Measurements from ENCODE around the gene TBCD.
"Not testable (repeated sequence)": the region's sequence is repeated elsewhere in the genome, so short reads cannot be mapped to it uniquely, and the experiment has no call there.

TBCD gene

DNA sequence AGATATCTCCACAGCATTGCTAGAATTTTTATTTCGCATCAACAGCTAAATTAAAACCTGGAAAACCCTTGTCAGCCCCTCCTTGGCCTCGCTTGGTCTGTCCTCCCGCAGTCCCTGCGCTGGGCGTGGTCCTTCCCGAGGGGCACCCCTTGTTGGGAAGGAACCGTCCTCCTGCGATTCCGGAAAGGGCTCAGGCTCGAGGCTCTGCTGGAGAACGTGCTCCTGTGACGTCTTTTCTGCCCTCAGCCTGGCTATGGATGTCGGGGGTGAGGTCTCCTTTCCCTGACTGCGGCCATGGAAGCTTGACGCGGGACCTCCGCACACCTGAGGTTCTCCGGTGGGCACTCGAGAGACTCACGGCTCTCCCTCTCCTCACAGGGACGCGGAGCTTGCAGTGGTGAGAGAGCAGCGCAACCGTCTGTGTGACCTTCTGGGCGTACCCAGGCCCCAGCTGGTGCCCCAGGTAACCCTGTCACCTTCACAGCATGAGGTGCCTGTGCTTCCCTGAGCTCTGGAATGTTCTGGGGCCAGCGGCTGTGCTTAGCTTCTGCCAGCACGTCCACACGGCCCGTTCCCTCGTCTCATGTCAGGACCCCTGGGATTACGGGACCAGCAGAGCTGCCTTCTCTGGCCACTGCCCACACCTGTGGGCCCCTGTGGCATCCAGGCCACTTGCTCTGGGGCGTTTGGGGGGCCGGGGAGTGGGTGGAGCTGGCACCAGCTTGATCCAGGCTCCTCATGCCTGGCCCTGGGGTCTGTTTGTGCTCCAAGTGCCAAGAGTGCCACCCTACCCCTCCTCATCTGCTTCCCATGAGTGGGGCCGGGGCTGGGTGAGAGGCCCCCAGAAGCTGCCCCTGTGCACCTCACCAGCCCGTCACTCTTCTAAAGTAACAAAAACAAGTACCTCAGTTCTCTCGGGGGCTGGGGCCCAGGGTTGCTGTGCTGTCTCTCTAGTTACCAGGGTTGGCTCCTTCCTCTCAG is 189.4 kb downstream of the TBCD start:
- DNase-seq, result no peak

GRCh38 chr17:82942166-82943130 is 190.6 kb downstream of the TBCD start:
- DNase-seq, result no peak

GRCh38 chr17:82943339-82943738 is 191.5 kb downstream of the TBCD start:
- DNase-seq, result no peak

- no peak for DNase-seq
Observed at GRCh38 chr17:82943751-82944150, 191.9 kb downstream of the TBCD start.

GRCh38 chr17:82944990-82945389 is 193.1 kb downstream of the TBCD start:
- no peak for DNase-seq

DNA sequence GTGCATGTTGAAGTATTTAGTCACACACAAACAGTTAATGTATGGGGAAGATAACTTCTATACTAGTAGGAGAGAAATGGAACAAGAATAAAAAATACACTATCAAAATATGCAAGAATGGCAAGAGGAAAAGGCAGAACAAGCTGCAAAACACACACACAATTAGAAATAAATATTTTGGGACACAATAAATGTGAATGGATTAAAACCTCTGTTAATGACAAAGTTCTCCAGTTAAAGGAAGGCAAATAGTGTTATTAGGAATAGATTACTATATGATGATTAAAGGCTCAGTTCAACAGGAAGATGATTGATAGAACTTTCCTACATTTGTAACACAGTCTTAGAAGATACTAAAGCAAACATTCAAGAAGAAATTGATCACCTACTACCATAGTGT is 194.2 kb downstream of the TBCD start:
- no peak for DNase-seq

DNA sequence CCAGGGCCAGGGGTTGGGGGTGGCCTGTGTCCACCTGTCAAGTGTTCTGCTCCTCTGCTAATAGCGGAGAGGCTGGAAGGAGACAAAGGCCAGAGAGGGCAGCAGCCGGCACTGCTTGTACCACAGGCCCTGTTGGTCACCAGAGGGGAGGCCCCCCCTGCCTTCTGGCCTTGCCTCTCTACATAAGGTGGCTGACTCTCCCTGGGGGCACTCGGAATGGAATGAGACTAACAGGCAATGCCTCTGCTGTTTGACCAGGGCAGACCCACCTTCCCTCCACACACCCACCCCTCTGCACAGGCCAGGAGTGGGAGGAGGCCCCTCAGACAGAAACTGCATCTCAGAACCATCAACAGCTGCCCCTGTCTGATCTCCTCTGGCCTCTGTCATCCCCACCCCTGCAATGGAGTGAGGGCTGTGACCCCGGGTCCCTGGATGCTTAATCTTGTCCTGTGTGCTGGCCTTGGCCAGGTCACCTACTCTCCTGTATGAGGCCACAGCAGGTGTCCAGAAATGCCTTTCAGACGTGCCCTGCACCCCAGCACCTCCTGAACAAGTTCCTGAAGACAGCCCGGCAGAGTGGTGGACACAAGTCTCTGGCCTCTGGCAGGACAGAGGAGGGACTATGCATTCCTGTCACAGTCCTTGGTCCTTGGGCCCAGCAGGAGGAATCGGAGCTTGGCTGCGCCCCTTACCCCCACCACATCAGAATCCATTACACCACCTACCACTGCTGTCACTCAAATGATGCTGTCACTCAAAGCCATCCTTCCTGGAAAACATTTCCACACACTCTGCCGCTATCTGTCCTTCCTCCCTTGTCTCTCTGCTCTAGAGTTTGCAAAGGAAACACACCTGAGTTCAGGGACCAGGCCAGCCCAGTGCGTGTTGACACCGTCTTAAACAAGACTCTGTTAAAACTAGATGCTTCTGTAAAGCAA is 195.5 kb downstream of the TBCD start:
- DNase-seq, result no peak

DNA sequence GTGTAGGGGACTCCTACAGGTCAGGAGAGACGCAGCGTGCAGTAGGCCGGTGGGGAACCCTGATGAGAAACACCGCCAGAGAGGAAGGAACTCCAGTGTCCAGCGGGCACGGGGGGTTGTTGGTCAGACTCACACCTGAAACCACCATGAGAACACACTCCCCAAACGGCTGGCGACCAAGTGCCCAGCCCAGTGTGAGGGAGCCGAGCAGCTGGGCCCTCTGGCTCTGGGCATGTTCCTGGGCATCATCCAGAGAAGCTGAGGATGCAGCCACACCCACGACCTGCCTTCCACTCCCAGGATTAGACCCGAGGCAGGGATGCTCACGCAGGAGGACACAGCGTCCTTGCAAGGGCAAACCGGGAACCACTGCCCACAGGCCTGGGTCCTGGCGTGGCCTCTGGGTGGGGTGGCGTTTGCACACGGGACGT is 196.2 kb downstream of the TBCD start:
- DNase-seq, result no peak

DNA sequence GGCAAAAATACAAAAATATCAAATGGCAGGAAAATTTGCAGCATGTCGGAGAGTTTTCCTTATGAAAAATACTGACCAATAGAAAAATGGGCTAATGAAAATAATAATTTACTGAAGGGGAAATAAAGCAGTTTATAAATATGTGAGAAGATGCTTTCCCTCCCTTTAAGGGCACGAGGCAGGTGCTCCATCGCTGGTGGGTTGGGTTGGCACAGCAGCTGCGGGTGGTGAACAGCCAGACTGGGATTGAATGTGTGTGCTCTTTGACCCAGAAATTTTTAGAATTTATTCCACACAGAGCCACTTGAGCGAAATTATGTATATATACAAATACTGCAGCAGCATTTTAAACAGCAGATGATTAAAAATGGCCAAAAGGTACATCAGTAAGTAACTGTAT is 197.1 kb downstream of the TBCD start:
- no peak for DNase-seq

DNA sequence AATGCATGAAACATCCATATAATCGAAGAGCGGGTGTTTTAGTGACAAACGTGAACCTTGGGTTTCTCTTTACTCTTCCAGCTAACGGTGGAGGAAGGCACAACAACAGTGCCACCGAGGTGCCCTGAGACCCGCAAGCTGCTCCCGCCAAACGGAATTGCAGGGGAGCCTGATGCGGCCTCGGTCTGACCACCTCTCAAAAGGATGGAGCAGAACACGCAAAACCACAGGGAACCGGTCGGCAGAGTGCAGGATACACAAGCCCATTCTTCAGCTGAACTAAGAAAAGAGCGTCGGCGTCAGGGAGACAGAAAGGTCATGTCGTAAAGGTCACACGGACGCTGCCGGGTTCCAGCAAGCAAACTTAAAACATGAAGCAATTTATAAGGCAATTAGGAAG is 197.5 kb downstream of the TBCD start:
- no peak for DNase-seq

DNA sequence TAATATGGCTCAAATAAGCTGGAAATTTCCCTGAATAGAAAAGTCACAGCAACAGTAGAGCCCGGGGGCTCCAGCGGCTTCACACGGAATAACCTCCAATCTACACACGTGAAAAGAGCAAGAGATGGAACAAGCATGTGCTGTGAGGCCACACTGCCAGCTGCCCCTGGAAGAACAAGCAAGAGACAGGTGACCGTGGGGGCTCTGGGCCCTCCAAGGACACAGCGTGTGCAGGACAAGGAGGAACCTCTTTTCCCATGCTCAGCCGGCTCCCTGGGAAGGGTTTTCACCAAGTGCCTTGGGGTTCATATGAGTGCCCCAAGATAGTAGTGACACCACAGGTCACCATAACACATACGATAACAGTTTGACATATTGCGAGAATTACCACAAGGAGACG is 198.1 kb downstream of the TBCD start:
- DNase-seq, result no peak

- DNase-seq, result no peak
Observed at GRCh38 chr17:82950525-82951102, 198.7 kb downstream of the TBCD start.

- no peak for DNase-seq
Observed at GRCh38 chr17:82952019-82952418, 200.2 kb downstream of the TBCD start.

DNA sequence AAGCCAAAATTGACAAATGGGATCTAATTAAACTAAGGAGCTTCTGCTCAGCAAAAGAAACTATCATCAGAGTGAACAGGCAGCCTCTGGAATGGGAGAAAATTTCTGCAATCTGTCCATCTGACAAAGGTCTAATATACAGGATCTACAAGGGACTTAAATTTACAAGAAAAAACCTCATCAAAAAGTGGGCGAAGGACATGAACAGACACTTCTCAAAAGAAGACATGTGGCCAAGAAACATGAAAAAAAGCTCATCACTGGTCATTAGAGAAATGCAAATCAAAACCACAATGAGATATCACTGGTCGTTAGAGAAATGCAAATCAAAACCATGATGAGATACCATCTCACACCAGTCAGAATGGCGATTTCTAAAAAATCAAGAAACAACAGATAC is 203.2 kb downstream of the TBCD start:
- DNase-seq, result not testable (repeated sequence)

- not testable (repeated sequence) for DNase-seq
Observed at GRCh38 chr17:82955627-82956026, 203.8 kb downstream of the TBCD start.

DNA sequence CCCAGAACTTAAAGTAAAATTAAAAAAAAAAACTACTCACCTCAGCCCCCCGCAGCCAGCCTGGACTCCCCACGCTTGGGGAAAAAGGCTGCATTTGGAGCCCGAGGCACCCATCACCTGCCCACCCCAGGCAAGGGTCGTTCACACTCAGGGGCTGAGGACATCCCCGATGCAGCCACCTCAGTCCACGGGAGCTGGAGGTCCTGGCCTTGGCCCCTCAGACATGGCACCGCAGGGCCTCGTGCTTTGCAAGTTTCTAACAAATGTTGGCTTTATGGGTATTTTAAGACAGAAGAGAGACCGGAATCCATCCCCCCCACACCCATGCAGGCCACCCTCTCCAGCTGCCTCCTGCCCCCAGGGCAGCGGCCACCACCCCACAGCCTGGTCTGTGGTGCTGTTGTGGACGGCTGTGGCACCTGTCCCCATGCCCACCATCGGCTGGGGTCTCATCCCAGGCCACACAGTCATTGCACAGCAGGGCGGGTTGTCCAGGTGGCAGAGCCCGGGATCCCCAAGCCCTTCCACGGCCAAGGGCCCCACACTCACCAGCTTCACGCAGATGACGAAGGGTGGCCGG is 204.4 kb downstream of the TBCD start:
- DNase-seq, result no peak

- no peak for DNase-seq
Observed at GRCh38 chr17:82956726-82957468, 205.0 kb downstream of the TBCD start.

DNA sequence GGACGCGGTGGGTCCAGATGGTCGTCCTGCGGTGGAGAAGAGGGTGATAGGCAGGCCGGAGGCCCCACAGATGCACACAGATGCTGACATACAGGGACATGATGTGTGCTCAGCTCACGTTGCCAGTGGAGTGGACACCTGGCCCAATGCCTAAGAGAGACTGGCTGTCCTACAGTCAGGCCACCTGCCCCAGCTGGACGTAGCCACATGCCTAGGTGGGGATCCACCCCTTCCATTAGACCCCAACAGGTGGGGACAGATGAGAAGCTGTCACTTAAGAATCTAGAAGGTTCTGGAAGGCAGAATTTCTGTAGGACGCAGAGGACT is 205.6 kb downstream of the TBCD start:
- no peak for DNase-seq

DNA sequence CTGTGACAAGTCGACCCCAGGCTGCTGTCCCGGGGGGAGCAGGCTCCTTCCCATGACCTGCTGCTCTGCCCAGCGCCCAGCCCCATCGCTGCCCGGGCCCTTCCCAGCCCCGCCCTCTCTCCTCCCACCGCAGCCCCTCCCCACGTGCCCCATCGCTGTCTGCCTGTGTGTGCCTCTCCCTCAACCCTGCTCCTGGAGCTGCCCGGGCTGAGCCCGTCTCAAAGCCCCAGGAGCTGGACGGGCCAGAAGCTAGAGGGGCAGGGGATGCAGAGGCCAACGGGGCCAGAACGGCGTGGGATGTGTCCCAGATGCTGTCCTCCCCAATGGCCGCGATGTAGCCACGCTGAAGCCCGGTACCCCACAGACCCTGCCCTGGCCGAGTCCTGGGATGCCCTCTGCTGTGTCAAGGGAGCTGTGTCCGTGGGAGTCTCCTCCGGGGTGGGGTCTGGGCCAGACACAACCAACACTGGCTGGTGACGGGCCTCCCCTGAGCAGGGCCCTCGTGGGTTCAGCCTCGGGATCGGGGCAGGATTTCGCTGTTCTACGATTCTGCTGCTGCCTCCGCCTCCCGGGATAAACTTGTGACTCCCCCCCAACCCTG is 206.2 kb downstream of the TBCD start:
- no peak for DNase-seq

GRCh38 chr17:82959242-82959930 is 207.5 kb downstream of the TBCD start:
- DNase-seq, result no peak
